ENCODE data around the gene ADAMTS7. TPM values are rescaled to one million over a fixed set of nuclear protein-coding genes. Genes with fewer than 3 reads are reported as not detected.
A peak's percentile ranks its signal among the peaks of the same experiment; 100 is the strongest.
"Not testable (repeated sequence)": the region's sequence is repeated elsewhere in the genome, so short reads cannot be mapped to it uniquely, and the experiment has no call there.

The ADAMTS7 gene
- polyA plus RNA-seq, 10 donors: 12.9 to 23.2 (median 18.0) TPM

- DNase-seq: no peak
Observed at GRCh38 chr15:78726870-78727551, 84.3 kb downstream of the ADAMTS7 start.

- DNase-seq: not testable (repeated sequence)
Observed at GRCh38 chr15:78719819-78720450, 91.3 kb downstream of the ADAMTS7 start.

GRCh38 chr15:78718837-78719236 lies 92.4 kb downstream of the ADAMTS7 start:
- no peak for DNase-seq

GRCh38 chr15:78717956-78718656 lies 93.2 kb downstream of the ADAMTS7 start:
- no peak for DNase-seq

- DNase-seq: no peak
Observed at GRCh38 chr15:78716651-78717050, 94.6 kb downstream of the ADAMTS7 start.

- DNase-seq: peak in 1 of 3 donors; percentile 49
Observed at GRCh38 chr15:78715930-78716329, 95.3 kb downstream of the ADAMTS7 start.

GRCh38 chr15:78715434-78715833 lies 95.8 kb downstream of the ADAMTS7 start:
- no peak for DNase-seq

GRCh38 chr15:78714890-78715289 lies 96.4 kb downstream of the ADAMTS7 start:
- no peak for DNase-seq

- DNase-seq: no peak
Observed at GRCh38 chr15:78712797-78713515, 98.3 kb downstream of the ADAMTS7 start.

- DNase-seq: no peak
Observed at GRCh38 chr15:78711638-78712037, 99.6 kb downstream of the ADAMTS7 start.

- peak in 2 of 3 donors; percentile 62 to 69 for DNase-seq
Observed at GRCh38 chr15:78709263-78709882, 101.9 kb downstream of the ADAMTS7 start.

Other genes with a start within 250 kb of the ADAMTS7 start
- 1 to 10 TPM in 7 of 10 donors, under 1 TPM in 3; 0.47 to 3.7 (median 1.7) TPM for gene CHRNA5, start 245.9 kb downstream of the ADAMTS7 start, polyA plus RNA-seq (ENCODE audit: insufficient read length in 10 of 10)
- gene CHRNA3, start 190.5 kb downstream of the ADAMTS7 start, polyA plus RNA-seq (ENCODE audit: insufficient read length in 10 of 10): under 1 TPM in 8 of 10 donors, not detected in 2; 0.05 to 0.48 (median 0.24) TPM
- 1 to 10 TPM in 2 of 10 donors, under 1 TPM in 8; 0.16 to 1.2 (median 0.41) TPM for gene CHRNB4, start 170.3 kb downstream of the ADAMTS7 start, polyA plus RNA-seq (ENCODE audit: insufficient read length in 10 of 10)
- gene MORF4L1, start 61.4 kb upstream of the ADAMTS7 start, polyA plus RNA-seq (ENCODE audit: insufficient read length in 10 of 10): 100 to 1,000 TPM; 512 to 622 (median 562) TPM
- gene CTSH, start 133.6 kb upstream of the ADAMTS7 start, polyA plus RNA-seq (ENCODE audit: insufficient read length in 10 of 10): 10 to 100 TPM; 17.7 to 38.0 (median 25.2) TPM